GM12878 (cell line): Measurements from ENCODE around the gene OR10J1.

Source experiments
- DPF2 ChIP-seq: fragments of 450-650 bp; IDR thresholded peaks from 2 replicates; pipeline ENCODE4 v1.6.1; 2017; ENCODE audit warnings: mild to moderate bottlenecking
- EGR1 ChIP-seq, 2 experiments: IDR thresholded peaks; 1 replicate in 1 of 2; 2 replicates in 1 of 2; pipeline ENCODE4 v1.6.1; 2011 to 2012; ENCODE audit warnings: low read depth in 2 of 2, low read length in 2 of 2, borderline replicate concordance in 1 of 2, mild to moderate bottlenecking in 1 of 2, moderate library complexity in 1 of 2
- EZH2 ChIP-seq: IDR thresholded peaks from 2 replicates; pipeline ENCODE4 v1.6.1; 2012; ENCODE audit warnings: low read depth, mild to moderate bottlenecking, control low read depth, inconsistent platforms, low read length, borderline replicate concordance; ENCODE audit not compliant: control insufficient read depth
- SP1 ChIP-seq: IDR thresholded peaks from one replicate; pipeline ENCODE4 v1.6.1; 2011; ENCODE audit warnings: low read depth, low read length
- ZNF274 ChIP-seq: IDR thresholded peaks from one replicate; pipeline ENCODE4 v1.8.0; 2011; ENCODE audit not compliant: insufficient read length, insufficient read depth
- TF ChIP-seq, protein P1 (sequence below): IDR thresholded peaks from 2 replicates; pipeline ENCODE4 v1.6.1; 2011; ENCODE audit warnings: low read depth, low read length, improper control_type of control experiment, borderline replicate concordance

DNA sequence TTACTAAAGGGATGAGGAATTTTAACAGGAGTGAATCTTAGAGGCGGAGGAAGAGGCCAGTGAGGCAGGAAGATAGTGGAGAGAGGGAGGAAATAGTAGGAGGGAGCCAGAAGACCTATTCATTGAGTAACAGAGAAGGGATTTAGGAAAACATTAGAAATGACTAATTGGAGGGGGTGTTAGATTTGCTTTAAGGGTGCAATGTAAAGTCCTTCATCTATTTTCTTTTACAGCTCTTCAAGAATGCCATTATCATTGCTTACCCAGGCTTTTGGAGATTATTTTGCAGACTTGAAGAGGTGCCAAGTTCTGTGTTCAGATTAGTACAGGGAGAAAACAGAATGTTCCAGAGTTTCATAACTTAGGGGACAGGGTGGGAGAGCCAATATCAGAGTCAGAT is 33.8 kb downstream of the OR10J1 start:
- TF ChIP-seq EZH2 (no peak), SP1 (no peak), EGR1 (IDR thresholded peaks at IDR 0.05; ENCODE audit: borderline replicate concordance in 1 of 2, low read depth in 2 of 2, low read length in 2 of 2) (no peak), ZNF274 (no peak), DPF2 (no peak)
- TF ChIP-seq, protein P1, sequence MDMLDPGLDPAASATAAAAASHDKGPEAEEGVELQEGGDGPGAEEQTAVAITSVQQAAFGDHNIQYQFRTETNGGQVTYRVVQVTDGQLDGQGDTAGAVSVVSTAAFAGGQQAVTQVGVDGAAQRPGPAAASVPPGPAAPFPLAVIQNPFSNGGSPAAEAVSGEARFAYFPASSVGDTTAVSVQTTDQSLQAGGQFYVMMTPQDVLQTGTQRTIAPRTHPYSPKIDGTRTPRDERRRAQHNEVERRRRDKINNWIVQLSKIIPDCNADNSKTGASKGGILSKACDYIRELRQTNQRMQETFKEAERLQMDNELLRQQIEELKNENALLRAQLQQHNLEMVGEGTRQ = no peak
